Stimulated activated CD4-positive, alpha-beta T cell treated with anti-CD3 and anti-CD28 coated beads, Interleukin-12 subunit alpha, Interleukin-12 subunit beta, amount 100 ng/mL, for 48 hours (primary cell): ENCODE data around the gene DNAJC18.
"Not testable (repeated sequence)": the region's sequence is repeated elsewhere in the genome, so short reads cannot be mapped to it uniquely, and the experiment has no call there.

Source experiments
- DNase-seq, 3 donors: peaks; one replicate each; pipeline ENCODE4 v3.0.0-alpha.2; 2020; ENCODE audit warnings: low read depth in 2 of 3, low spot score in 1 of 3

The DNAJC18 gene

GRCh38 chr5:139389701-139390638 lies 49.4 kb downstream of the DNAJC18 start, which contains the start of gene MZB1:
Gene MZB1, minus strand, starts transcription at chr5:139389913. Its CDS starts 57 bp downstream, at chr5:139389856.
- peak; percentile 49 to 53 (median 53) for DNase-seq

GRCh38 chr5:139388198-139388821 lies 51.0 kb downstream of the DNAJC18 start:
- DNase-seq, result no peak

GRCh38 chr5:139387611-139388197 lies 51.6 kb downstream of the DNAJC18 start:
- DNase-seq, result no peak

- not testable (repeated sequence) for DNase-seq
Measured at GRCh38 chr5:139386956-139387355, 52.4 kb downstream of the DNAJC18 start.

GRCh38 chr5:139386050-139386438 lies 53.3 kb downstream of the DNAJC18 start:
- no peak for DNase-seq

- DNase-seq, result no peak
Measured at GRCh38 chr5:139385061-139386049, 54.0 kb downstream of the DNAJC18 start.

- no peak for DNase-seq
Measured at GRCh38 chr5:139384591-139385051, 54.7 kb downstream of the DNAJC18 start.

GRCh38 chr5:139383993-139384590 lies 55.2 kb downstream of the DNAJC18 start:
- no peak for DNase-seq

GRCh38 chr5:139383275-139383992 lies 55.9 kb downstream of the DNAJC18 start, which contains the start of gene SLC23A1:
Gene SLC23A1, minus strand, starts transcription at chr5:139383297. Its CDS starts 44 bp downstream, at chr5:139383253.
- DNase-seq, result no peak

GRCh38 chr5:139382807-139383206 lies 56.5 kb downstream of the DNAJC18 start:
- DNase-seq, result no peak

GRCh38 chr5:139381837-139382761 lies 57.2 kb downstream of the DNAJC18 start:
- no peak for DNase-seq

GRCh38 chr5:139379626-139380449 lies 59.5 kb downstream of the DNAJC18 start:
- DNase-seq, result no peak

- no peak for DNase-seq
Measured at GRCh38 chr5:139378941-139379361, 60.4 kb downstream of the DNAJC18 start.

GRCh38 chr5:139378101-139378825 lies 61.1 kb downstream of the DNAJC18 start:
- DNase-seq, result no peak

GRCh38 chr5:139377226-139377625 lies 62.1 kb downstream of the DNAJC18 start:
- DNase-seq, result no peak

- DNase-seq, result no peak
Measured at GRCh38 chr5:139376364-139376763, 63.0 kb downstream of the DNAJC18 start.

- no peak for DNase-seq
Measured at GRCh38 chr5:139374909-139375308, 64.4 kb downstream of the DNAJC18 start.
